Loucy (cell line): ENCODE data around the gene OR5C1.

Source experiments
- H2AFZ ChIP-seq: fragments of 200-600 bp; sonication (generic); 2 replicates; pipeline ENCODE4 v1.6.0; 2016; ENCODE audit warnings: antibody characterized with exemption, mild to moderate bottlenecking, low read length, moderate library complexity
- H3F3A ChIP-seq: fragments of 200-600 bp; 2 replicates; pipeline ENCODE4 v1.6.0; 2016; ENCODE audit warnings: antibody characterized with exemption, low read depth, mild to moderate bottlenecking
- H3K27me3 ChIP-seq: fragments of 200-600 bp; sonication (generic); 2 replicates; pipeline ENCODE4 v1.6.1; 2014; ENCODE audit warnings: low read length, mild to moderate bottlenecking; ENCODE audit not compliant: insufficient read depth, poor library complexity, severe bottlenecking
- H3K36me3 ChIP-seq: fragments of 200-600 bp; sonication (generic); 2 replicates; pipeline ENCODE4 v1.6.1; 2016; ENCODE audit warnings: low read length; ENCODE audit not compliant: insufficient read depth
- H3K4me1 ChIP-seq: fragments of 200-600 bp; sonication (generic); 2 replicates; pipeline ENCODE4 v1.5.1; 2014; ENCODE audit warnings: low read length, mild to moderate bottlenecking; ENCODE audit not compliant: insufficient read depth, poor library complexity, severe bottlenecking
- H3K4me2 ChIP-seq: fragments of 200-600 bp; sonication (generic); 2 replicates; pipeline ENCODE4 v1.6.0; 2014; ENCODE audit warnings: antibody characterized with exemption, low read length, low read depth, mild to moderate bottlenecking; ENCODE audit not compliant: poor library complexity, severe bottlenecking
- H3K4me3 ChIP-seq: fragments of 200-600 bp; sonication (generic); 2 replicates; pipeline ENCODE4 v1.5.1; 2014; ENCODE audit warnings: low read length, mild to moderate bottlenecking, mixed read lengths; ENCODE audit not compliant: poor library complexity, severe bottlenecking
- H3K79me2 ChIP-seq: fragments of 200-600 bp; sonication (generic); 2 replicates; pipeline ENCODE4 v1.6.1; 2014; ENCODE audit warnings: low read length; ENCODE audit not compliant: insufficient read depth
- H3K9ac ChIP-seq: fragments of 200-600 bp; sonication (generic); 2 replicates; pipeline ENCODE4 v1.6.0; 2014; ENCODE audit warnings: mild to moderate bottlenecking, low read depth, low read length, moderate library complexity; ENCODE audit not compliant: poor library complexity, severe bottlenecking
- H3K9me2 ChIP-seq: fragments of 200-600 bp; sonication (generic); replicated peaks from 2 replicates; pipeline ENCODE4 v1.6.1; 2016; ENCODE audit warnings: low read depth, low read length, mixed read lengths
- H3K9me3 ChIP-seq: fragments of 200-600 bp; sonication (generic); 2 replicates; pipeline ENCODE4 v1.6.1; 2014; ENCODE audit warnings: mild to moderate bottlenecking, antibody characterized with exemption, low read length, low read depth; ENCODE audit not compliant: insufficient read depth
- H4K20me1 ChIP-seq: fragments of 200-600 bp; sonication (generic); 2 replicates; pipeline ENCODE4 v1.6.0; 2014; ENCODE audit warnings: antibody characterized with exemption, low read length, mild to moderate bottlenecking; ENCODE audit not compliant: insufficient read depth, poor library complexity, severe bottlenecking
- EZH2phosphoT487 ChIP-seq: fragments of 200-600 bp; IDR thresholded peaks from 2 replicates; pipeline ENCODE4 v1.6.1; 2018; ENCODE audit warnings: antibody characterized with exemption, mild to moderate bottlenecking, moderate library complexity, borderline replicate concordance
- TF ChIP-seq, protein P1 (sequence below): fragments of 200-600 bp; sonication (generic); conservative IDR thresholded peaks from 2 replicates; pipeline ENCODE4 v1.5.1; 2014; ENCODE audit warnings: mild to moderate bottlenecking, antibody characterized with exemption, low read length

The OR5C1 gene

DNA sequence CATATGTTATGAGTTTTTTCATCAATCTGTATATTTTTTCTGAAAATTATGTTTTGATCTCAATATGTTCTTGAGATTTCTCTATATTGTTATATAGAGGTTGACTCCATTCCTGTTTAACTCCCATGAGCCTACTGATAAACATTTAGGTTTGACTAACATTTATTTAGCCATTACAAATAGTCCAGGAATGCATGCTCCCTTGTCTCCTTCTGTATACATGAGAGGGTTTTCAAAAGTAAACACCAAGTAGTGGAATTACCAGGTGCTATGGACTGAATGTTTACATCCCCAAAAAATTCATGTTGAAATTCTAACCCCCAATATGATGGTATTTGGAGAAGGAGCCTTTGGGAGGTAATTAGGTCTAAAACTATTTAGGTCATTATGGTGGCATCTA is 3.5 kb upstream of the OR5C1 start:
- H3K4me2 ChIP-seq, result no peak overlapping the region
- no peak for TF ChIP-seq EZH2phosphoT487
- TF ChIP-seq, protein P1, sequence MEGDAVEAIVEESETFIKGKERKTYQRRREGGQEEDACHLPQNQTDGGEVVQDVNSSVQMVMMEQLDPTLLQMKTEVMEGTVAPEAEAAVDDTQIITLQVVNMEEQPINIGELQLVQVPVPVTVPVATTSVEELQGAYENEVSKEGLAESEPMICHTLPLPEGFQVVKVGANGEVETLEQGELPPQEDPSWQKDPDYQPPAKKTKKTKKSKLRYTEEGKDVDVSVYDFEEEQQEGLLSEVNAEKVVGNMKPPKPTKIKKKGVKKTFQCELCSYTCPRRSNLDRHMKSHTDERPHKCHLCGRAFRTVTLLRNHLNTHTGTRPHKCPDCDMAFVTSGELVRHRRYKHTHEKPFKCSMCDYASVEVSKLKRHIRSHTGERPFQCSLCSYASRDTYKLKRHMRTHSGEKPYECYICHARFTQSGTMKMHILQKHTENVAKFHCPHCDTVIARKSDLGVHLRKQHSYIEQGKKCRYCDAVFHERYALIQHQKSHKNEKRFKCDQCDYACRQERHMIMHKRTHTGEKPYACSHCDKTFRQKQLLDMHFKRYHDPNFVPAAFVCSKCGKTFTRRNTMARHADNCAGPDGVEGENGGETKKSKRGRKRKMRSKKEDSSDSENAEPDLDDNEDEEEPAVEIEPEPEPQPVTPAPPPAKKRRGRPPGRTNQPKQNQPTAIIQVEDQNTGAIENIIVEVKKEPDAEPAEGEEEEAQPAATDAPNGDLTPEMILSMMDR, result no peak

DNA sequence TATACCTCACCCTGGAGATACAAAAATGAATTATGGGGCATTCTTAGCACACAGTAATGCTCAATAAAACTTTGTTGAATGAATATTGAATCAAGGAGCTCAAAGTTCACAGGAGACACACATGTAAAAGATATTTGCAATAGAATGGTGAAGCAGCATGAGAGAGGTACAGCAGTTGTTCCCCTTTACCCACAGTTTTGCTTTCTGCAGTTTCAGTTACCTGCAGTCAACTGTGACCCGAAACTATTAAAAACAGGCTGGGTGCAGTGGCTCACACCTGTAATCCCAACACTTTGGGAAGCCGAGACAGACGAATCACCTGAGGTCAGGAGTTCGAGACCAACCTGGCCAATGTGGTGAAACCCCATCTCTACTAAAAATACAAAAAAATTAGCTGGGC is 2.4 kb upstream of the OR5C1 start:
- TF ChIP-seq, protein P1, result no peak
- TF ChIP-seq EZH2phosphoT487, result no peak
- no peak overlapping the region for H3K4me2 ChIP-seq

More for the DNA sequence above, 3.5 kb upstream of the OR5C1 start:
- Histone ChIP-seq H2AFZ (no peak overlapping the region), H3K9me2 (no peaks in the 10 kb centered on the region), H3K9ac (no peak overlapping the region), H3K79me2 (no peaks in the 10 kb centered on the region), H3K4me1 (no peaks in the 10 kb centered on the region), H3F3A (no peaks in the 10 kb centered on the region), H3K9me3 (no peaks in the 10 kb centered on the region), H3K4me3 (no peak overlapping the region), H3K27me3 (no peaks in the 10 kb centered on the region), H3K36me3 (no peaks in the 10 kb centered on the region), H4K20me1 (no peaks in the 10 kb centered on the region)

DNA sequence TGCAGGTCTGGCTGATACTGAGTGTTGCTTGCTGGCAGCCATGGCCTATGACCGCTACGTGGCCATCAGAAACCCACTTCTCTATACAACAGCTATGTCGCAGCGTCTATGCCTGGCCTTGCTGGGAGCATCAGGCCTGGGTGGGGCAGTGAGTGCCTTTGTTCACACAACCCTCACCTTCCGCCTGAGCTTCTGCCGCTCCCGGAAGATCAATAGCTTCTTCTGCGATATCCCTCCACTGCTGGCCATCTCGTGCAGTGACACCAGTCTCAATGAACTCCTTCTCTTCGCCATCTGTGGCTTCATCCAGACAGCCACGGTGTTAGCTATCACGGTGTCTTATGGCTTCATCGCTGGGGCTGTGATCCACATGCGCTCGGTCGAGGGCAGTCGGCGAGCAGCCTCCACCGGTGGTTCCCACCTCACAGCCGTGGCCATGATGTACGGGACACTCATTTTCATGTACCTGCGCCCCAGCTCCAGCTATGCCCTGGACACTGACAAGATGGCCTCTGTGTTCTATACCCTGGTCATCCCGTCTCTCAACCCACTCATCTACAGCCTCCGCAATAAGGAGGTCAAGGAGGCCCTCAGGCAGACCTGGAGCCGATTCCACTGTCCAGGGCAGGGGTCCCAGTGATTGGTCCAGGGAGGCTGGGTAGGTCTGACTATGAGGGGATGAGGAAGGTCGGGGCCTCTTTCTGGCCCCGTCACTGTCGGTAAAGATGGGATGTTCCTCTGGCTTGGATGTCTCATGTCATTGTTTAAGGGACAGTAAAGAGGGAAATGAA is 718 bp downstream of the OR5C1 start:
- TF ChIP-seq EZH2phosphoT487, result no peak
- TF ChIP-seq, protein P1, result no peak
- Histone ChIP-seq H3K79me2 (no peaks in the 10 kb centered on the region), H2AFZ (no peak overlapping the region), H3K9me3 (no peaks in the 10 kb centered on the region), H3F3A (no peaks in the 10 kb centered on the region), H4K20me1 (no peaks in the 10 kb centered on the region), H3K4me3 (no peak overlapping the region), H3K4me2 (no peak overlapping the region), H3K9me2 (no peaks in the 10 kb centered on the region), H3K9ac (no peak overlapping the region), H3K4me1 (no peaks in the 10 kb centered on the region), H3K36me3 (no peaks in the 10 kb centered on the region), H3K27me3 (no peaks in the 10 kb centered on the region)

More for the DNA sequence above, 2.4 kb upstream of the OR5C1 start:
- H2AFZ ChIP-seq, result no peak overlapping the region
- no peaks in the 10 kb centered on the region for H3F3A ChIP-seq
- H3K4me3 ChIP-seq, result no peak overlapping the region
- H3K9me2 ChIP-seq, result no peaks in the 10 kb centered on the region
- no peaks in the 10 kb centered on the region for H4K20me1 ChIP-seq
- H3K4me1 ChIP-seq, result no peaks in the 10 kb centered on the region
- no peaks in the 10 kb centered on the region for H3K9me3 ChIP-seq
- H3K79me2 ChIP-seq, result no peaks in the 10 kb centered on the region
- no peaks in the 10 kb centered on the region for H3K36me3 ChIP-seq
- no peak overlapping the region for H3K9ac ChIP-seq
- no peaks in the 10 kb centered on the region for H3K27me3 ChIP-seq
